ENCODE measurements around the gene PRKN.

DNA sequence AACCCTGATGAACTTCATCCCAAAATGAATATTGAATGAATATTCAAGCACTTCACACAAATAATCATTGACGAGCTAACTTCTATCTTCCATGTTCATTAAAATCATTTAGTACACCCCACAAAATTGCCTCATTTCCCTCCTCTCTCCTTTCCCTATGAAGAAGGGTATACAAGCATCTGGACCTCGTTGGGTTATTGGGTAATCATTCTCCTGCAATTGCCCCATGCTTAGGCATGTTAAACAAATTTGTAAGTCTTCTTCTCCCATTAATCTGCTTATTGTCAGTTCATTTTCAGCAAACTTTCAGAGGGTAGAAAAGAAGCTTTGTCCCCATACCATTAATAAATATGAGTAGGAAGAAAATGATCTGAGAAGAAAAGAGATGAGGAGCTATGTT is 27.6 kb downstream of the PRKN start:
- TF ChIP-seq, protein P1, sequence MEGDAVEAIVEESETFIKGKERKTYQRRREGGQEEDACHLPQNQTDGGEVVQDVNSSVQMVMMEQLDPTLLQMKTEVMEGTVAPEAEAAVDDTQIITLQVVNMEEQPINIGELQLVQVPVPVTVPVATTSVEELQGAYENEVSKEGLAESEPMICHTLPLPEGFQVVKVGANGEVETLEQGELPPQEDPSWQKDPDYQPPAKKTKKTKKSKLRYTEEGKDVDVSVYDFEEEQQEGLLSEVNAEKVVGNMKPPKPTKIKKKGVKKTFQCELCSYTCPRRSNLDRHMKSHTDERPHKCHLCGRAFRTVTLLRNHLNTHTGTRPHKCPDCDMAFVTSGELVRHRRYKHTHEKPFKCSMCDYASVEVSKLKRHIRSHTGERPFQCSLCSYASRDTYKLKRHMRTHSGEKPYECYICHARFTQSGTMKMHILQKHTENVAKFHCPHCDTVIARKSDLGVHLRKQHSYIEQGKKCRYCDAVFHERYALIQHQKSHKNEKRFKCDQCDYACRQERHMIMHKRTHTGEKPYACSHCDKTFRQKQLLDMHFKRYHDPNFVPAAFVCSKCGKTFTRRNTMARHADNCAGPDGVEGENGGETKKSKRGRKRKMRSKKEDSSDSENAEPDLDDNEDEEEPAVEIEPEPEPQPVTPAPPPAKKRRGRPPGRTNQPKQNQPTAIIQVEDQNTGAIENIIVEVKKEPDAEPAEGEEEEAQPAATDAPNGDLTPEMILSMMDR (IDR thresholded peaks at IDR 0.05): no peak
- TF ChIP-seq EZH2phosphoT487 (IDR thresholded peaks at IDR 0.05): no peak

Data from neural progenitor cell (in vitro differentiated cells).